ENCODE data around the gene UPK2. TPM values are rescaled to one million over a fixed set of nuclear protein-coding genes. Genes with fewer than 3 reads are reported as not detected.
"Not testable (repeated sequence)": the region's sequence is repeated elsewhere in the genome, so short reads cannot be mapped to it uniquely, and the experiment has no call there.

UPK2 gene
- total RNA-seq, 4 donors from 2014 or later = not detected

- intact Hi-C loops (cut with DNase I; ENCODE audit: low total_unique reads) = loop anchor here (5.0 to 10.0 kb wide), 2 partner anchors 53 to 270 kb away; no protein-coding TSS in a partner anchor
- H3K4me1 ChIP-seq = no peaks in the 10 kb centered on the region
- no peak overlapping the region for H3K27ac ChIP-seq
- no peaks in the 10 kb centered on the region for H3K36me3 ChIP-seq
- TF ChIP-seq, protein P1, sequence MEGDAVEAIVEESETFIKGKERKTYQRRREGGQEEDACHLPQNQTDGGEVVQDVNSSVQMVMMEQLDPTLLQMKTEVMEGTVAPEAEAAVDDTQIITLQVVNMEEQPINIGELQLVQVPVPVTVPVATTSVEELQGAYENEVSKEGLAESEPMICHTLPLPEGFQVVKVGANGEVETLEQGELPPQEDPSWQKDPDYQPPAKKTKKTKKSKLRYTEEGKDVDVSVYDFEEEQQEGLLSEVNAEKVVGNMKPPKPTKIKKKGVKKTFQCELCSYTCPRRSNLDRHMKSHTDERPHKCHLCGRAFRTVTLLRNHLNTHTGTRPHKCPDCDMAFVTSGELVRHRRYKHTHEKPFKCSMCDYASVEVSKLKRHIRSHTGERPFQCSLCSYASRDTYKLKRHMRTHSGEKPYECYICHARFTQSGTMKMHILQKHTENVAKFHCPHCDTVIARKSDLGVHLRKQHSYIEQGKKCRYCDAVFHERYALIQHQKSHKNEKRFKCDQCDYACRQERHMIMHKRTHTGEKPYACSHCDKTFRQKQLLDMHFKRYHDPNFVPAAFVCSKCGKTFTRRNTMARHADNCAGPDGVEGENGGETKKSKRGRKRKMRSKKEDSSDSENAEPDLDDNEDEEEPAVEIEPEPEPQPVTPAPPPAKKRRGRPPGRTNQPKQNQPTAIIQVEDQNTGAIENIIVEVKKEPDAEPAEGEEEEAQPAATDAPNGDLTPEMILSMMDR (IDR thresholded peaks at IDR 0.05) = no peak
- TF ChIP-seq POLR2A (IDR thresholded peaks at IDR 0.05) = no peak
- H3K9me3 ChIP-seq = no peaks in the 10 kb centered on the region
- no peak overlapping the region for H3K4me3 ChIP-seq
- DNase-seq = no peak
- H3K27me3 ChIP-seq = no peaks in the 10 kb centered on the region
Observed at GRCh38 chr11:118957549-118957948, 1.5 kb downstream of the UPK2 start.

GRCh38 chr11:118957968-118958367, 1.9 kb downstream of the UPK2 start:
- no peaks in the 10 kb centered on the region for H3K27me3 ChIP-seq
- no peak for DNase-seq
- H3K4me1 ChIP-seq = no peaks in the 10 kb centered on the region
- no peaks in the 10 kb centered on the region for H3K36me3 ChIP-seq
- TF ChIP-seq, protein P1 (IDR thresholded peaks at IDR 0.05) = no peak
- TF ChIP-seq POLR2A (IDR thresholded peaks at IDR 0.05) = no peak
- no peak overlapping the region for H3K4me3 ChIP-seq
- no peak overlapping the region for H3K27ac ChIP-seq
- no peaks in the 10 kb centered on the region for H3K9me3 ChIP-seq
- intact Hi-C loops (cut with DNase I; ENCODE audit: low total_unique reads) = loop anchor here (5.0 to 10.0 kb wide), 2 partner anchors 53 to 271 kb away; no protein-coding TSS in a partner anchor

DNA sequence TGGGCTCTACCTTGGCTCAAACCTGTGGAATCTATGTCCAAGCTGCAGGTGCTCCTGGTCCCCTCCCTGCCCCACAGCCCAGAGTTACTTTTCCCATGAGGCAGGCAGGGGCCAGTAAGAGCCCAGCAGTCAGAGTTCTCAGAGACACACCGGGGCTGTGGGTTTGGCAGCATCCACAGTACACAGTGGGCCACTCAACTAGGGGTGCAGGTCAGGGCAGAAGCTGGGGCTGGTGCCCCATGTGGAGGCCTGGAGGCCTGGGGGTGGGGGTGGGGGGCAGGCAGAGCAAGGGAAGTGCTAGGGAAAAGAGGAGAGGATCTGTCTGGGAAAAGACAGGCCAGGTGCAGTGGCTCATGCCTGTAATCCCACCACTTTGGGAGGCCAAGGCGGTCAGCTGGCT, 2.5 kb downstream of the UPK2 start:
- no peak overlapping the region for H3K27ac ChIP-seq
- intact Hi-C loops (cut with DNase I; ENCODE audit: low total_unique reads) = loop anchor here (5.0 to 10.0 kb wide), 2 partner anchors 54 to 271 kb away; no protein-coding TSS in a partner anchor
- no peaks in the 10 kb centered on the region for H3K9me3 ChIP-seq
- no peak overlapping the region for H3K4me3 ChIP-seq
- H3K27me3 ChIP-seq = no peaks in the 10 kb centered on the region
- H3K4me1 ChIP-seq = no peaks in the 10 kb centered on the region
- DNase-seq = no peak
- no peaks in the 10 kb centered on the region for H3K36me3 ChIP-seq
- no peak for TF ChIP-seq POLR2A (IDR thresholded peaks at IDR 0.05)
- TF ChIP-seq, protein P1 (IDR thresholded peaks at IDR 0.05) = no peak

DNA sequence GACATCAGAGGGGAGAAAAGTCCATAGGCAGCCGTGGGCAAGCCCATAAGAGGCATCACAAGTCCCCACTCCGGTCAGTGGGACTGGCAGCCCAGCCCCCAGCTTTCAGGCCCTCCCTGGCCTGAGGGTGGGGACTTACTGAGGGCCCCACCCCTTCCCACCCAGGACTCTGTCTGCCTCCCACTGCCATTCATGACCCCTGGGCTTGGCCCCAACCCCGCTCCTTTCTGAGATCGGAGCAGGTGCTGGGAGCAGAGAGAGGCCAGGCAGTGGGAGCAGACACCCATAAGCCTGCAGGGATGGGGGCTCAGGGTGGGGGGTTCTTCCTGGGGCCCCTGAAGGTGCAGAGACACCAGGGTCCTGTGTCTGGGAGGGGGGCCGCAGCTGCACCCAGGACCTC, 5.1 kb downstream of the UPK2 start:
- Histone ChIP-seq H3K4me3 (no peak overlapping the region), H3K9me3 (no peaks in the 10 kb centered on the region), H3K27ac (no peak overlapping the region), H3K27me3 (no peaks in the 10 kb centered on the region), H3K4me1 (no peaks in the 10 kb centered on the region), H3K36me3 (no peaks in the 10 kb centered on the region)
- DNase-seq = no peak
- intact Hi-C loops (cut with DNase I; ENCODE audit: low total_unique reads) = no loop called here
- TF ChIP-seq POLR2A (IDR thresholded peaks at IDR 0.05) = no peak
- TF ChIP-seq, protein P1 (IDR thresholded peaks at IDR 0.05) = no peak

DNA sequence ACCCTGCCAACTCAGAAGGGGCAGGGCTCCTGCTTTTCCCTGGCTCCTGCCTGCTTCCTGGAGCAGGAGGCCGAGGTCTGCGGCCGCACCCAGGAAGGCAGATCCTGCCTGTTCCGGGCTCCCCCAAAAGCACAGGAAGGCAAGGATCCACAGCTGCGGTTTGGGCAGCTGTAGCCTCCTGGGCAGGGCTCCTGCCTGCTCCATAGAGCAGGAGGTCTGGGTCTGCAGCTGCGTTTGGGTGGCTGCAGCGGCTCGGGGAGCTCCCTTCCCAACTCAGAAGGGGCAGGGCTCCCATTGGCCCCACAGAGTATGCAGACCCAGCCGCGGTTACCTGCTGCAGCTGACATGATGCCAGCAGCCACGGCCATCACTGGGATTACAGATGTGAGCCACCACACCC, 5.5 kb downstream of the UPK2 start:
- no peaks in the 10 kb centered on the region for H3K4me1 ChIP-seq
- TF ChIP-seq POLR2A (IDR thresholded peaks at IDR 0.05) = no peak
- TF ChIP-seq, protein P1 (IDR thresholded peaks at IDR 0.05) = no peak
- H3K36me3 ChIP-seq = no peaks in the 10 kb centered on the region
- intact Hi-C loops (cut with DNase I; ENCODE audit: low total_unique reads) = no loop called here
- no peak for DNase-seq
- H3K9me3 ChIP-seq = no peaks in the 10 kb centered on the region
- no peak overlapping the region for H3K4me3 ChIP-seq
- H3K27ac ChIP-seq = no peak overlapping the region
- no peaks in the 10 kb centered on the region for H3K27me3 ChIP-seq

GRCh38 chr11:118969508-118969907, 13.4 kb downstream of the UPK2 start:
- H3K36me3 ChIP-seq; H3K4me3 ChIP-seq; intact Hi-C loops (cut with DNase I; ENCODE audit: low total_unique reads); H3K9me3 ChIP-seq; H3K27ac ChIP-seq; H3K27me3 ChIP-seq; DNase-seq; H3K4me1 ChIP-seq: not testable (repeated sequence)

Data from uterus (tissue), 4 donors.